ENCODE results near the gene CHRM5.

CHRM5 gene, protein sequence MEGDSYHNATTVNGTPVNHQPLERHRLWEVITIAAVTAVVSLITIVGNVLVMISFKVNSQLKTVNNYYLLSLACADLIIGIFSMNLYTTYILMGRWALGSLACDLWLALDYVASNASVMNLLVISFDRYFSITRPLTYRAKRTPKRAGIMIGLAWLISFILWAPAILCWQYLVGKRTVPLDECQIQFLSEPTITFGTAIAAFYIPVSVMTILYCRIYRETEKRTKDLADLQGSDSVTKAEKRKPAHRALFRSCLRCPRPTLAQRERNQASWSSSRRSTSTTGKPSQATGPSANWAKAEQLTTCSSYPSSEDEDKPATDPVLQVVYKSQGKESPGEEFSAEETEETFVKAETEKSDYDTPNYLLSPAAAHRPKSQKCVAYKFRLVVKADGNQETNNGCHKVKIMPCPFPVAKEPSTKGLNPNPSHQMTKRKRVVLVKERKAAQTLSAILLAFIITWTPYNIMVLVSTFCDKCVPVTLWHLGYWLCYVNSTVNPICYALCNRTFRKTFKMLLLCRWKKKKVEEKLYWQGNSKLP

DNA sequence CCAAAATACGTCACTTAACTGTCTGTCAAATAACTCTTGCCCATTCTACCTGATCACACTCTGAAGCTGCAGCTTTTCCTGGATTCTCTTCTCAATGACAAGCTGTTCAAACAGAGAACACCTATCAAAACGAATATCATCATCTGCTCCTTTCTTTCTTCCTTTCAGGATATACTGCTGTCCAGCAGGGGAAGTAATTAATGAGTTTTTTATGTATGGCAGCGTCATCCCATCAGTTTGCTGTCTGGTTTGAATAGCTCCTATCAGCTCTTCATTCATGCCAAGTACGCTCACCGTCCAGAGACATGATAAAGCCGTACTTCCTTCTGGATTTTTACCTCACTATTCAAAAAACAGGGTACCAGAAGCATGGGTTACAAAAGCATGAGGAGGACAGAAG is at the start of gene CHRM5:
Gene CHRM5 (plus strand): TSS at position 274 of the 400 bp plus-strand sequence. CDS start 94,221 bp downstream, outside the sequence.
- no peak for DNase-seq (ENCODE audit: low read depth)

DNA sequence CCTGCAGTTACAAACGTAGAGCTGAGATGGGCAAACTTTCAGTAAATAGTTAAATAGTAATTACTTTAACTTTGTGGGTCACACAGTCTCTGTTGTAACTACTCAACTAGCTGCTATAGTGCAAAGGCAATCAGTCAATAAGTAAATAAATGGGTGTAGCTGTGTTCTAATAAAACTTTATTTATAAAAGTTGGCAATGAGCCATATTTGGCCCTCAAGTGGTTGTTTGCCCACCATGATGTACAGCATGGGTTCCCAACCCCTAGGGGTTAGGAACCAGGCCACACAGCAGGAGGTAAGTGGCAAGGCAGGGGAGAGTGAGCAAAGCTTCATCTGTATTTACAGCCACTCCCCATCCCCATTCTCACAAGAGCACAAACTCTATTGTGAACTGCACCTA is 44.9 kb upstream of the CHRM5 start:
- DNase-seq (ENCODE audit: low read depth): no peak

DNA sequence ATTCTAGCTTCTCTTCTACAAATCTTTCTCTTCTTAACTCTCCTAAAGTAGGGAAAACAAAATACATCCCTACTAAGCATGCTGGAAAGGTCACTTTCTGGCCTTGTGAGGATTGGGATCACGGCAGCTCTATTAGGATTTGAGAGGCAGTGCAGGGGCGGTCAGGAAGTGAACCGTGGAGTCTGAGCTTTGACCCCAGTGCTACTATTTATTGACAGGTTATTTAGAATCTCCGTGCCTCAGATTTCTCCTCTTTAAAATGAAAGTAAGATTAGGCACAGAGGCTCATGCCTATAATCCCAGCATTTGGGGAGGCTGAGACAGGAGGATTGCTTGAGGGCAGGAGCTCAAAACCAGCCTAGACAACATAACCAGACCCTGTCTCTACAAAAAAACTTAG is 42.0 kb upstream of the CHRM5 start:
- DNase-seq (ENCODE audit: low read depth): no peak

DNA sequence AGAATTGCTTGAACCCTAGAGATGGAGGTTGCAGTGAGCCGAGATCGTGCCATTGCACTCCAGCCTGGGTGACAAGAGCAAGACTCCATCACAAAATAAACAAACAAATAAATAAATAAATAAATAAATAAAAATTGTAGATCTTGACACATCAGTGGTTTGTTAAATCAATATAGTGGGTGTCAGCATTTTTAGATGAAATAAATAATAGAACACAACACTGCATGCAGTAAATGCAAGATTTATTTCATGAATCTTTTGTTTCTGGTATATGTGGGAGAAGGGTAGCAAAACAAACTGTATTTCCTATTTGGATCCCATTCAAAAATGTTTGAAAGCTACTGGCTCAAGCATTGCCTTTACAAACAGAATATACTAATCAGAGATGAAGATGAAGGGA is 35.6 kb upstream of the CHRM5 start:
- DNase-seq (ENCODE audit: low read depth): no peak

DNA sequence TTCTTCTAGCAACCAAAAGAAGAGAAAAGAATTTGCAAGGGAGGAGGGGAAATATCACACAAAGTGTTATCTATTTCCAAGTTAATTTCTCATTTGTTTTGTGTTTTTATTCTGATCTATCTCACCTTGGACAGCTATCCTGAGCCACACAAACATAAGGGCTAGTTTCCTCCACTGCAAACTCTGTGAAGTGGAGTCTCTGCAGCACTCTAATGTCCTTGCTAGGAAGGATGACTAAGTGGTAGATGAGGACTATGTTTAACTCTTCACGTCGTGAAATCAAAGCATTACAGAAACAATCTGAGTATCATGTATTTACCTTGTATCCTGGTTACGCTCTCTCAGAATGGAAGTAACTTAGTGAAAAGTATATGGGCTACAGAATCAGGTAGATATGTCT is 33.9 kb upstream of the CHRM5 start:
- no peak for DNase-seq (ENCODE audit: low read depth)

DNA sequence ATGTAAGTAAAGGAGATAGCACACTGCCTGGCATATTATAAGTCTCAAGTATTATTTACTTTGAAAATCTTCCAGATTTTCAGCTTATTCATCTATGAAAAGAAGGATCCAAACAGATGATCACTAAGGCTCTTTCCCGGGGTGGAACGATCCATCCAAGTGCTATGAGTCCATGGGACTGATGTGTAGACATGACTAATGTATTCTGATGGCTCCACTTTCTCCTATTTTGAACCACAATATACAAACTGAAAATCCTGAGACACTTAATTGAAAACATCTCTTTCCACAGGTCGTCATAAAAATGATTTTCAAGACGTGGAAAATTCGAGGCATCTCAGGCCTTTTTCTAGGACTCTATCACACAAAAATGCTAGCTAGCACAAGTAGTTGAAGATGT is 33.4 kb upstream of the CHRM5 start:
- no peak for DNase-seq (ENCODE audit: low read depth)

DNA sequence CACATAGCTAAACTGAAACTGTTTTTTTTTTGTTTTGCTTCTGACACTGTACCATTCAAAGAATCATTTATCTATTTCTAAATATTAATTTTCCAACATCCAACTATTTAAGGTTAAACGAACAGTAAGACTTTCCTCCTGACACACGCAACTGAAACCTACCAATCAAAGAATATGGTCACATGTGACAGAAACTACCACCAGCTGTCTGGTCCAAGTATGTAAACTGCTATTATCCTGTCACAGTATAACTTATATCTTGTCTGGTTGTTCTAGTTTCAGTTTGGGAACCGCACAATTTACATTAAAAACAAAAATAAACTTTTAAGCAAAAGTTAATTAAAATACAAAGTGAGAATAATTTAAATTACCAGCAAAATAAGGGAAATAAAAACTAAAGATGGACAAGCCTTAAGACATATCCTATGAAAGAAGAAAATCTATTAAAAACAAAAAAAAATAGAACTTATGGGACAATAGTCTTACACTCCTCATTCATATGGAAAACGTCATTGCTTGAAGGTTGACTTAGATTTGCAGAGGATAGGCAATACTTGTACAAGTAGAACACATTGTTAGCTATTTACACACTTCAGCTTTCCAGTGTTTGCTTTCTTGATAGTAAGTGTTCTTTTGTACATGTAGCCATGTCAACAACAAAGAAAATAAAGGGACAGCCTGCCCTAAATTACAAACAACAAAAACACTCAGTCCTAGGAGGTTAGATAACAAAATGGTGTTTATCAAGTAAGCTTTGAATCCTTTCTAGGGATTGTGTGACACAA is 26.8 kb upstream of the CHRM5 start:
- DNase-seq (ENCODE audit: low read depth): no peak

DNA sequence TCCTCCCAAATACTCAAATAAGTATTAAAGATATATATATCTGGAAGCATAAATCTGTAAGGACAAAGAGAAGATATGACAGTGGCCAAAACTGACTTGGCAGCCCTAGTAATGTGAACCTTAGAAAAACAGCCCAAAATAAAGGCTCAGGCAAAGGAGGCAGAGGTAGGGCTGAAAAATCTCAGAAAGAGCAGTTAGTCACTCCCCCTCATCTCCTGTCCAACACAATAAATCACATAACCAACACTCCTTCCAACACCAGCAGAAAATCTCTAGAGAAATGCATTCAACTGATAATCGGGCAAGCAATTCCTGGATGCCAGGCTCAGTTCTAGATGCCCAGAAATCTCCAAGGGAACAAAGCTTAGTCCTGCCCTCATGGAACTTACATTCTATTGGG is 22.1 kb upstream of the CHRM5 start:
- DNase-seq (ENCODE audit: low read depth): no peak

DNA sequence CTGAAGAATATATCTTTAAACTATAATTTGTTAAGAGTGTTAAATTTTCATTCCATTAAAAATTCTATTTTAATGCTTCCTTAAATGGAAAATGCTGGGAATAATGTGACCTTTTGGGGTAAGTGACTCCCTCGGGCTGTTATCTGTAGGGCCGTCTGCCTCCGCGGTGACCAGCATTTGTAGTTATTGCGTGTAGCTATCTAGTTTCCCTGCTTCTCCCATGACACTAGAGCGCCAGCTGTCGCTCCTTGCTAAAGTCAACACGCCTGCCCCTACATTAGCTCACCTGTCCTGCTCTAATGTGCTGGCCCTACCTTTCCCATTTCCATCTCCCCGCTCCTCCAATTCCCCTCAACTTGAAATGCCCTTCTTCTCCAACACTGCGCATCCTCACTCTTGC is 12.4 kb upstream of the CHRM5 start:
- DNase-seq (ENCODE audit: low read depth): no peak

DNA sequence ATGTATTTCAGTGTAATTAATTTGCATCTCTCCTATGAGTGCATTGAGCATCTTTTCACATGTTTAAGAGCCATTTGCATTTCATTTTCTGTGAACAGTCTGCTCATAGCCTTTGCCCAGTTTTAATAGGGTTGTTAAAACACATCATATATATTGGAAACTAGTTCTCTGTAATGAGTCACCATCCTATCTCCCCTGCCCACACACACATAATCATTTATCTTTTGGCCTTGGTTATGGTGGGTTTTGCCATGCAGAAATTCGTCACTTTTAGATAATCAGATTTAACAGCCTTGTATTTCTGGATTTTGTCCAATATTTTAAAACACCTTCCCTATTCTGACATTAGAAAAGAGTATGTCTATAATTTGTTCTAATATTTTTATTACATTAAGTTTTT is 11.9 kb upstream of the CHRM5 start:
- no peak for DNase-seq (ENCODE audit: low read depth)

DNA sequence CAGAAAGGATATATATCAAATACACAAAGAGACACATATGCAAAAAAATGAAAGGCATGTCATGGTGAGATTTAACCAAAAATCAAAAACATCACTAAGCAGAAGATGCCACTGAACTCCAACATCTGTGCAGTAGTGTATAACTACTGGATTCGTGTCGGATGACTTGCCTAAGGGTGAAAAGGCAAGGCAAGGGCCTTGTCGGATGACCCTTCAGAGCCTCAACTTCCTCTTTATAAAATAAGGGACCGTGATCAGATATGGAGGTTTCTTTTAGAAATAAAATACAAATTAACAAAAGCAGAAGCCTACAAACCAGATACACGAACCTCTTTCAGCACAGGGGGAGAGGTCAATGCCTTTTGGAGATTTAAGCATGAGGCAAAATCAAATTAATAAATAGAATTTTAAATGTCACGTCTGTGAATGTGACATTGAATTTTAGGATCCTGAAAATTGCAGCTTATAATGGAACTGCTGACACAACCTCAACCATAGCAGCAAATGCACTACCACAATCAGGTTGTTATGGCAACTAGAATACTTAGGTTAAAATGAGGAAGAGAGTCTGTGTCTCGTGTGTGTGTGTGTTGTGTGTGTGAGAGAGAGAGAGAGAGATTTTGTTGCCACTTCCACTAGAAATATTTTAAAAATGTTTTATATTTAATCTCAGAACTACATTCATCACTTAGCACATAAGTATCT is 8.3 kb upstream of the CHRM5 start:
- no peak for DNase-seq (ENCODE audit: low read depth)

DNA sequence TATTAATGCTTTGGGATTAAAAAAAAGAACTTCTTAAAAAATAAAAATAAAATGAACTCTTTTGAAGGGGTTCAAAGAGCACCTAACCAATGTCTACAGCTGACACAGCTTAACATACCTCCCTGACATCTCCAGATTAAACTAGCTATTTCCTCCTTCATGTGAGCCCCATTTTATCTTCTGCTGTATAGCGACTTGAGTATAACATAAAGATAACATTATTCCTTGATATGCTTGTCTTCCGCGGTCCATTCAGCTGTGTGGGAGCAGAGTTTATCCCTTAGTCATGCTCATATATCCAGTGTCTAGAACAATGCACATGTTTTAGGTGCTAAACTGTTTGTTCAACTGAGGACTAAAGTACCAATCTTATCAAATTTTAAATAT is 7.8 kb upstream of the CHRM5 start:
- no peak for DNase-seq (ENCODE audit: low read depth)

DNA sequence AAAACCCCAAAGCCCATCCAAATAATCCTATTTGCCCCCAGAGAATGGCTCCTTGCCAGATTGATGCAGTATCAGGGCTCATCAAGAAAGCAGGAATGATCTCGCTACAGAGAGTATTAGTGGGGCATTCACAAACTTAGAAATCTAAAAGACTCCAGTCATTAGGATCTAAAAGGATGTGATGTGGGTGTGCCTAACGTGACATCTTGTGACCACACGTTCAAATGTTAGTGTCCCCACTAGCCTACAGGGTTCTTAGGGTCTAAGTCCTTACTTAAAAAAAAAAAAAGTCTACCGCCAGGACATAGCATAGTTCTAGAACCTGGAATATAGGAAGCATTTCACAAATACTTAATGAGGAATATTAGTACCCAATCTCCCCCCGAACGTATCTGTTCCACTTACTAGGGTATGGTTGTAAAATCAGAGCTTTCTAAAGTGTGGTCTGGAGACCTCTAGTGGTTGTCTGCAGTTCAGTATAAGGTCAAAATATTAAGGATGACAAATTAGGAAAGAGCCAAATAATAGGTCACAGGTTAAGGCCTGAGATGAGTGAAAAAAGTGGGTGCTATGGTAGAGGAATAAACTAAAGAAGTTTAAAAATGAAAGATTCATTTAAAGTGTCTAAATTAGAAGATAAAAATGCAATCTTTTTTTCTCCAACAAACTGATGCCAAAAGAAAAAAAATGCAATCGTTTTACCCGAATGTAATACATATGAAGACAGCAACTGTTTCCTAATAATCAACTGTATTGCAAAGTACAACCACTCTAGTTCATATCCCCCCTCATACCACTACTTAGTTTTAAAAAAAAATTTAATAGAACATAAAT is 4.2 kb upstream of the CHRM5 start:
- no peak for DNase-seq (ENCODE audit: low read depth)

DNA sequence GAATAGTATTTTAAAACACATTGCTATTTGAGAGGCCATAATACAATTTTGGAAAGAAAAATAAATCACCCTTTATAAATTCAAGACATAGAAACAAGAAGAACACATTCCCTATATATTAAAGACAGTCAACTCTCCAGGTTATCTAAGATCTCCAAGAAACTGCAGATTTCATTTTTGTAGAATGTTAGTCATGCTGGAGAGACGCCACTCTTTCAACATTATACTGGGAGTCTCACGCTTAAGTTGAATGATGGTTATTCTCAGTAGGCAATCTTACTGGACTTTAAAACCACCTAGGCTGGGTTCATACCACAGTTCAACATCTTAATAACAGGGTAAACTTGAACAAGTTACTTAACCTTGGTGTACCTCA is 3.6 kb upstream of the CHRM5 start:
- DNase-seq (ENCODE audit: low read depth): no peak

DNA sequence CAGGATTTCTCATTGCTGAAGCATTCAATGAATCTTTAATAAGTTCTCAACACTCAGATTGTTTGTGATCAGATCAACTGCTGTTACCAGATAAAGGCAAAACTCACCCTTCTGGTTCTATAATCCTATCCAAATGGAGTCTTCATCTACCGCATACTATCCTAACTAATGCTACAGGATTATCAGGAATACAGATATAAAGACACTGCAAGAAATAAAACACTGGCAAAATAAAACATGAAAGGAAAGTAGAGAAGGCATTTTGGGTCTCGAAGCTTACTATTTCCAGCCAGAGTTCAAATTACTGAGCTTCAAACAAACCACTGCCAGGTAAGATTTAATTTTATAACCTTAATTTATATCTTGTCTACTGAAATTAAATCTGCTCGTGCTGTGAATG is 524 bp downstream of the CHRM5 start:
- DNase-seq (ENCODE audit: low read depth): no peak

DNA sequence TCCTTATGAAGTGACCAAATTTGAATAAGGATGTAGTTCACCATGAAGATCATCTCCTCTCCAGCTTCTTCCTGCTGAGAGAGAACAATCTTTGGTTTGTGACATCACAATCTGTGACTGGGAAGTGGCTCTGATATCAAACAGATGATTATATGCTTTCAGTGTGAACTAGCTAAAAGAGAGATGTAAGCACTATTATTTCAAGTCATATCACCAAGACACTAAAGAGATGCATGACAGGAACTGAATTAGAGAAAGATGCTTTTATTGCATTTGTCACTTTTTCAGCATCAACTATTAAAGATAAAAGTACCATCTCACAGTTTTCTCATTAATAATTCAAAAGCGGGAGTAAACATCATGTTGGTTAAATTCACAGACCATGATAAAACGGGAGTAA is 3.5 kb downstream of the CHRM5 start:
- DNase-seq (ENCODE audit: low read depth): no peak

DNA sequence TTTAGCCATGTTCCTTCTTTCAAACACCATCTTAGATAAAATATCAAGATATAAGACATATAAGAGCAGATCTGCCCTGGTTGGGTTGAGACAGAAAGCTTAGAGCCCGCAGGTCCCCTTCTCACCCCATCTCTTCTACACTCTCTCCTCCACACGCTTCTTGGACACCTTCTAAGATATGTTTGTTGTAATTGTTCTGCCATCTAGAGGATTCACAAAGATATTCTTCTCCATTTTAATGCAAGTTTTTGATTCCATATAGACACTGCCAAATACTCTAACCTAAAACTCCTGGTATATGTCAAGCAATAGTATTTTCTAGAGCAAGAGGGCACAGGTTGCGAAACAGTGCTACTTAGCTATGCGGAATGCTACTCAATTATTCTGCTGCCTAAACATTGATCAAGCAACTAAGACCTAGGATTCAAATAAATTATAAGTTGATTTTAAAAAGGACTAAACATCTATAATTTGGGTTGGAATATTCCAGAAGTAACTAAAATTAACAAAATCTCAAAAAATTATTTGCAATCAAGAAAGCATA is 6.8 kb downstream of the CHRM5 start:
- DNase-seq (ENCODE audit: low read depth): no peak

DNA sequence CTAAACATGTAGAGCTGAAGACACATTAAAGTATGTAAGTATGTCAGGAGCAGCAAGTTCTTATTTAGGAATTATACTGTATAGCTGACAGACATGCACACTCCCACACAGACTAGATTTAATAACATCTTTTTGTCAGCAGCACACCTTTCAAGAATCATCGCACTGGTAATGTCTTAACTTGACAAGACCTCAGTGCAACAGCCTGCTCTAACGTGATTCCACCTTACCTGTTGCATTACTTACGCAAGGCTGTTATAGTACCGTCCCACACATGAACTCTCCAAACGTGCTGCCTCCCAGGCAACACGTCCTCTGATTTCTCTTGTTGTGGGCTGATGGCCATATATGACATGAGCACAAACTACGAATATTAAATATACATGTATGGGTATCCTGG is 11.9 kb downstream of the CHRM5 start:
- DNase-seq (ENCODE audit: low read depth): no peak

DNA sequence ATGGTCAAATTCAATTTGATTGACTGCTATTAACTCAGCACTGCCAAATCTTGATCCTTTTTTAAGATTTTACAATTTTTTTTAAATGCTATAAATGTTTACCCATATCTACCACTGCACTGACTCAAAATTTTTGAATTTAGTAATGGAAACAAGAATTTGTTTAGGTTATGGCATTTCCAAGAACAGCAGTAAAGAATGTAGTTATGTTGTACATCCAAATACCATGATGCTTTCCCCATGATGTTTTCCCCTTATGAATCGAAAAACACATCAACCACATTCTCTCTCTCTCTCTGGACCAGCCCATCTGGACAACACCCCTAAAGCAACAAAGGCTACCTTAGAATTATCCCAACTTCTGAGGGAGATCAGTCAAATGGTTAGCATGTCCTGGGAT is 14.2 kb downstream of the CHRM5 start:
- DNase-seq (ENCODE audit: low read depth): no peak

DNA sequence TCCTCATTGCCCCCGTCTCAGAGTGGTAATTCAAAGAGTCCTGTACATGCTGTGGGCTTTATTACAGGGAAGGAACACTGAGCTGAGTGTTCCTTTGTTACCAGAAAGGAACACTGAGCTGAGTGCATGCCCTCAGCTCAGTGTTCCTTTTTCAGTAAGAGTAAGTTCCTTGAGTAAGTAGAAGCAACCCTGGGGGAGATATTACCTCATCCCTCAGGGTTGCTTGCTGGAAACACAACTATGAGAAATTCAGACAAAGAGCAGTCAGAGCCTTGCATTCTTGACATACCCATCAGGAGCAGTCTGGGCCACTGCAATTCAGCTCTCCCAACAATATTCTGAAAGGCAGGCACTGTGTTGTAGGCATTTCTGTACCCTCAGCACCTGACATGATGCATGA is 17.0 kb downstream of the CHRM5 start:
- DNase-seq (ENCODE audit: low read depth): no peak

DNA sequence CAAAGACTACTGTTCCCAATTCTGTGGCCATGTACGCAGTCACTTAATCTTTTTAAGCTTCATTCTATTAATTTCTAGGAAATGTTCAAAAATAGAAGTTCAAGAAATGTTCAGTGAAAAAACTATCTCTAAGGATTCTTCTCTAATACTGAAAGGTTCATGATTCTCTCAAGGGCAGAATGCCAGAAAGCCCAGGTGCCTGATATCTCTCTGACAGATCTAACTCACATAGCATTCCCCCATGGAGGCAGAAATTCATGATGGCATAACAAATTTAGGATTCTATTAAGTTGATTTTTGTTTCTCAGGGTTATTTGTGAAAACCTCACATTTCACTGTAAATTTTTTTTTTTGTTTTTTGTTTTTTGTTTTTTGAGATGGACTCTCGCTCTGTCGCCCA is 17.5 kb downstream of the CHRM5 start:
- DNase-seq (ENCODE audit: low read depth): no peak

DNA sequence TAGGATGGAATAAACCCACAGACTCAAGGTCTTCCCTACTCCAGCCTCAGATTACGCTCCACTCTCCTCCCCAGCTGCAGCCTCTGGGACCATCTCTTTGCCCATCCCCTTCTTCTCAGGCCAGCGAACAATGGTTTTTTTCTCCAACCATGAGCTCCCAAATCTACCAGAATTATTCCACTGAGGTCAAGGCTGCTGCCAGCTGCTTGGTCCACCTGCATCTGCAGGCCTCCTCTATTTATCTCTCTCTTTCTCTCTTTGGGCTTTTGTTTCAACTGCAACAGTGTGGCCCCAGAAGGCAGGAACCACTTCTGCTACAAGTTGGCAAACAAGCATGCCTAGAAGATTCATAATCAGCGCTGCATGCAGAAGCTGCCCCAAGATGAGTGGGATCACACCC is 19.1 kb downstream of the CHRM5 start:
- no peak for DNase-seq (ENCODE audit: low read depth)

All from stimulated activated CD8-positive, alpha-beta memory T cell treated with anti-CD3 and anti-CD28 coated beads, Interleukin-4, amount 100 ng/mL, for 24 hours (primary cell).